NCI-H1694 treated with DMSO at 0.1 percent for 48 hours (cell line): Measurements from ENCODE around the gene BAHCC1.

ENCODE experiments used
- DNase-seq: peaks from one replicate; lab custom pipeline; 2025; lab: John Stamatoyannopoulos, UW

Gene BAHCC1

GRCh38 chr17:81367171-81367570, 28.1 kb upstream of the BAHCC1 start:
- DNase-seq, result no peak

DNA sequence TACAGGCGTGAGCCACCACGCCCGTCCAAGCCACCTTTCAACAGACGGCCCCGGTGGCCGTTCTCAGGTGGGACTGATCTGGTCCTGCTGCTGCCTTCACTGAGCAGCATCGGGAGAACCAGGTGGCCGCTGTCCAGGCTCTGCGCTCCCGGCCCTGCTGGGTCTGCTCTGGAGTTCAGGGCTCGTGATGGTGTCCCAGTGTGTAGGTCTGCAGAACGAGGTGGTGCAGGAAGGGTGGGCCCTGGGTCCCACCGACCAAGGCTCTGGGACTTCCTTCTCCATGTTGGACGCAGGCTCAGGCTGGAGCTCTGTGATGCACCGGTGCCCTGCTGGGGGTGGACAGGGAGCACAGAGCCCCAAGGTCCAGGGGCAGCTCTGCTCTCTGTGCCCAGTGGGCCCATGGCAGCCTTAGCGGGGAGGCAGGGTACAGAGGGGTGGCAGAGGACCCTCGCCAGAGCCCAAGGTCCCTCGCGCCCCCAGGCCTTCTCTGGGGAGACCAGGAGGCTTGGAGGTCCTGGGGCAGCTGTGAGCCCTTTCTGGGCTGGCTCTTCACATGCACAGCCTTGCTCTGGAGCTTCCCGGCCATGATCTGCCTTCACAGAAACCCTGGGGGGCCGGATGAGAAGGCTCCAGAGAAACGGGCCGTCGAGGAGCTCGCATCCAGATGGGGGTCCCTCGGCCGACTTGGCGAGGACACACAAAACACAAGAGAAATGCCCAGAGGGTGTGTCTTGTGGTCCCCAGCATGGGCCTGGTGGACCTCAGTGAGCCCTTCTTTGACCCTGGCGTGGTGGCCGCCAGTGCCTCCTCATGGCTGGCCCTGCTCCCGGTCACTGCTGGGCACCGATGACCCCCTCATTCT, 26.9 kb upstream of the BAHCC1 start:
- DNase-seq, result no peak

- no peak for DNase-seq
These were observed 25.0 kb upstream of the BAHCC1 start for GRCh38 chr17:81370294-81370693.

DNA sequence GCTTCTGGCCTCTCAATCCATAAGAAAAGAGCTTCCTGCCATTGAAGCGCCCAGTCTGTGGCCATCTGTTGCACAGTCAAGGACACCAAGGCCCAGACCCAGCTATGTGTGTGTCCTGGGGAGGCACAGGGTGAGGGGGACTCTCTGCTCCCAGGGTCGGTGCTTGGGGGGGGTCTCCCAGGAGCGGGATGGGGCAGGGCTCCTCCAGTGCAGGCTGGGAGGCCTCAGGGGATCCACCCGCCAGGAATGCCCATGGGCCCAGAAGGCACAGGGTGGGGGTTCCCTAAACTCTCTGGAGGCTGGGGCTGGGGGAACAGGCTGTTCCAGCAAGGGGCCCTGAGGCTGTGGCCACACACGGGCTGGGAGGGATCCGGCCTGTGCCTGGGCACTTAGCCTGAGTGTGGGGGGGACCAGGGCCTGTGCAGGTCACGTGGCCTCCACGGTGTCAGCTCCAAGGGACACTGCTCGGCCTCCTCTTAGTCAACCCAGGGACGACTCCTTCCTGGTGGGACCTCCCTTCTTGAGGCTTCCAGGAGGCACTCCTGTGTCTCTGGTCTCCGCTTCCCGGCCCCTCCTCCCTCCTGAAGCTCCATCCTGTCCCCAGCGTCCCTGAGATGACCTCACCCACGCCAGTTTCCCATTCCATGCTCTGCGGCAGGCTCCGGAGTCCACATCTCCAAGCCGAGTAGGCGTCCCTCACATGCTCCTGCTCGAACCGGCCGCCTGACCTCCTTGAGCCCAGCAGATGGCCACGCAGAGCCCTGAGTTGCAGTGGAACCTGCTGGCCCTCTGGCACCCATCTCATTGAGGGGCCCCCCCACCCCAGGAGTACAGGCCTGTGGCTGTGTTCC, 23.1 kb upstream of the BAHCC1 start:
- DNase-seq, result no peak

DNA sequence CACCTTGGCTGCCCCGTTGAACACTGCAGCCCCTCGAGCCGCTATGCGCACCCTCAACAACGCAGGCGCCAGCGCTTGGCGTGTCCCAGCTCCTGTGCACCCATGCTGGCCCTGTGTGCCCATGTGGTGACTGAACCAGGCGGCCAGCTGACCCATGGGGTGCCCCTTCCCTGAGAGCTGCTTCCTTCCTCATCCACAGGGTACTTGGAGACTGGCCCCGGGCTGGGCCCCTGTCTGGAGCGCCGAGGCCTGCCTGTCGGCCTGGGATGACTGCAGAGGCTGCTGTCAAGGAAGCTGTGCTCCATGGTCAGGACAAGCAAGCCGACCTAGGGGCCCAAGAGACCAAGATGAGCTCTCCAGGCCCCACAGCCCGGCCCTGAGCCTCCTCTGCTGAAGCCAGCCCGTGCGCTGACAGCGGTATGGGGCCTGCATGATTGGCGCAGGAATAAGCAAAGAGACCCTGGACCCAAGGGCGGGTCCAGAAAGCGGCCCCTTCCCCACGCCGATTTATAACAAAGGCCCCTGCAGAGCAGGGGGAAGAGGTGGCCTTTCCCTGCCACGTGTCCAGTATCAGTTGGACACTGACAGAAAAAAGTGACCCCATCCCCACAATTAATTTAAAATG, 21.6 kb upstream of the BAHCC1 start:
- no peak for DNase-seq

DNA sequence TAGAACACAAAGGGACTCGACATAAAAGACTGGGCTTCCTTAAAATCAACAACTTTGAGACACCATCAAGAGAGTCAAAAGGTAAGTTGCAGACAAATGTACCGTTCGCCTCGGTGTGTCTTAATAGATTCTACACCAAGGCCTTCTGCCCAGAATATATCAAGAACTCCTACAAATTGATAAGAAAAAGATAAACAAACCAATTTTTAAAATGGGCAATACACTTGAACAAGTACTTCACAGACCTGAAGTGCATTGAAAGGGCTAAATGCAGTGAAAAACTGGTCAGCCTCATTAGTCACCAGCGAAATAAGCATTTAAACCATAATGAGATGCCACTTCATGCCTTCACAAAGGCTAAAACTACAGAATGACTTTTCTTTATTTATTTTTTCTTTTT, 20.4 kb upstream of the BAHCC1 start:
- DNase-seq, result no peak

DNA sequence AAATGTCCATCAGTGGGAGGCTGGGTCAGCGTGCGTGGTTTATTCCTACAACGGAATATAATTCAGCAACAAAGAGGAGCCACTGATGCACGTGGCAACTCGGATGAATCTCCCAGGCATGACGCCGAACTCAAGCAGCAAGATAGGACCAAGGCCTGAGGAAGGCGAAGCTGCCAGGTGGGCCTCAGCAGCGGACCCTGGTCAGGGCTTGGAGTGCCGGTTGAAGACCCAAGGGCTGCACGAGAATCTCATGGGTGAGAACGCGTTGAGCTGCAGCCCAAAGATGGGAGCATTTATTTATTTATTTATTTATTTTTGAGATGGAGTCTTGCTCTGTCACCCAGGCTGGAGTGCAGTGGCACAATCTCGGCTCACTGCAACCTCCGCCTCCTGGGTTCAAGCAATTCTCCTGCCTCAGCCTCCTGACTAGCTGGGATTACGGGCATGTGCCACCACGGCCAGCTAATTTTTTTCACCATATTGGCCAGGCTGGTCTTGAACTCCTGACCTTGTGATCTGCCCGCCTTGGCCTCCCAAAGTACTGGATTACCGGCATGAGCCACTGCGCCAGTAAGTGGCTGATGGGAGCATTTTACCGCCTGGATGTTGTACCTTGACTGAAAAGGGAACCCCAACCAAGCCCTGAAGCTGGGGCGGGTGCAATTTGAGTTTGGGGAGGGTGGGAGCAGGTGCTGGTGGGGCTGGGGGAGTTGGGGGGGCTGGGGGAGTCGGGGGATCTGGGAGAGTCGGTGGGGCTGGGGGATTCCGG, 18.1 kb upstream of the BAHCC1 start:
- DNase-seq, result no peak

DNA sequence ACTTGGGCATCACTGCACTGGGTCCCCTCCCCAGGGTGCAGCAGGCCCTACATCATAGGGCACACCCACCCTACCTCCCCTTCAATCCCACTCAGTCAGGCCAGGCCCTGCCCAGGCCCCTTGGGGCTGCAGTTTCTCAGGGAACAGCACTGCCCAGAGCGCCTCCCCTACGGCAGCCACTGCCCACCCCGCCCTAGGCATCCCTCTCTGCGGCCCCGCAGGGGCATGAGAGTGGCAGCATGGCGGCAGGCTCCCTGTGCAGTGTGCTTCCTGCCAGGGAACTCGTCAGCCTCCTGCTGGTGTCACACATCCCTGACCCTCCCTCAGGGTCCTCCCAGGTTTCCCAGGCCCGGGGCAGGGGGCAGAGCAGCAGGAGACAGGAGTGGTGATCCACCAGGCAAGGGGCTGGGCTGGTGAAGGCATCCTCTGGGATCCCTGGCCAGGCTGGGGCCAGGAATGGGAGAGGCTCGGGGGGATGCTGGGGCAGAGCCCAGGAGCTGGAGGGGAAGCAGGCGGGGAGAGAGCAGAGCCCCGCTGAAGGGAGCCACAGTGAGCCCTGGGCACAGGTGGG, 16.2 kb upstream of the BAHCC1 start:
- no peak for DNase-seq

DNA sequence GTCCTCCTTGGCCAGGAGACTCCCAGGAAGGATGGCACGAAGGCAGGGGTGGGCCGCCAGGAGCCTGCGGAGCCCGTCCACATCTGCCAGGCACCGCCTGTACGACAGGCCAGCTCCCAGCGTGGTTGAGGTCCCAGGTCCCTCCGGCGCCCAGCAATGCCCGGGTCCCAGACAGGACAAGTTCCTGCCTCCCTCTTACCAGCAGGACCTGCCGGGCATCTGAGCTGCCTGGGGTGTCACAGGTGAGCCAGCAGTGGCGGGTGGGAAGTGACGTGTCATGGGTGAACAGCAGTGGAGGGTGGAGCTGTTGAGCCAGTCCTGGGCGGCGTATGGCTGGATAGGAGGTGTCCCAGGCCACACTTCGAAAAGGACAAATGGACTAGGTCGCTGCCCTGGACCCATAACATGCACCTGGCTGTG, 15.7 kb upstream of the BAHCC1 start:
- DNase-seq, result no peak

- no peak for DNase-seq
These were observed 15.1 kb upstream of the BAHCC1 start for GRCh38 chr17:81380131-81380530.

DNA sequence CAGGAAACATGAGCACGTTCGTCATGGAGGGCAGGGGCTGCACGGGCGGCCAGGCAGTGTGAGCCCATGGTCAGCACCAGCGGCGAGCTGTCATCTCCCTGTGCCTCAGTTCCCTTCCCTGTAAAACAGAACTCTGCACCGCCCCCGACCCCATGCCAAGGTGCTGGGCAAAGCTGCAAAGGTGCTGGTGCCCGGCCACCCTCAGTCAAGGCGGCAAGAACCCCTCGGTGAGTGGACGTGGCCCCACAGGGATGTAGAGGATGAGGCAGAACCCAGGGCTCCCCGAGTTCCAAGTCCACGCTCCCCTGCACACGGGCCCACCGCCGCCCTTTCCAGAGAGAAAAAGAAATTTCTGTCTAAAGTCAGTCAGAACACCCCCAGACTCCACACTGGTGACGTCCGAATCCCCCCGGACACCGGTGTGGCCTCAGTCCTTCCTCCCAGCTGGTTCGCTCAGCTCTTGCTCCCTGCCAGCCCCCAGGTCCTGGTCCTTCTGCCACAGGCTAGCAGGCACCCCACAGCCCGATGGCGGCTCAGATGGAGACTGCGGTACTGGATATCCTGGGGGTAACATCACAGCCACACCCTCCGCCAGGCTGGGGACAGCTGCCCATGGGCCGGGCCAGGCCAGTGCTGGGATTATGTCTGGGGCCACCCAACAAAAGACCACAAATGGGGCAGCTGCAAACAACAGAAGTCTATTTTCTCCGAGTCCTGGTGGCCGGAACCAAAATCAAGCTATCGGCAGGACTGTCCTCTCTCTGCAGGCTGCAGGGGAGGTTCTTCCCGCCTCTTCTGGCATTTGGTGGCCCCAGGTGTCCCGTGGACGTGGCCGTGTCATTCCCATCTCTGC, 14.4 kb upstream of the BAHCC1 start:
- DNase-seq, result no peak

GRCh38 chr17:81381632-81382577, 13.4 kb upstream of the BAHCC1 start:
- no peak for DNase-seq

- DNase-seq, result no peak
These were observed 12.4 kb upstream of the BAHCC1 start for GRCh38 chr17:81382851-81383250.

DNA sequence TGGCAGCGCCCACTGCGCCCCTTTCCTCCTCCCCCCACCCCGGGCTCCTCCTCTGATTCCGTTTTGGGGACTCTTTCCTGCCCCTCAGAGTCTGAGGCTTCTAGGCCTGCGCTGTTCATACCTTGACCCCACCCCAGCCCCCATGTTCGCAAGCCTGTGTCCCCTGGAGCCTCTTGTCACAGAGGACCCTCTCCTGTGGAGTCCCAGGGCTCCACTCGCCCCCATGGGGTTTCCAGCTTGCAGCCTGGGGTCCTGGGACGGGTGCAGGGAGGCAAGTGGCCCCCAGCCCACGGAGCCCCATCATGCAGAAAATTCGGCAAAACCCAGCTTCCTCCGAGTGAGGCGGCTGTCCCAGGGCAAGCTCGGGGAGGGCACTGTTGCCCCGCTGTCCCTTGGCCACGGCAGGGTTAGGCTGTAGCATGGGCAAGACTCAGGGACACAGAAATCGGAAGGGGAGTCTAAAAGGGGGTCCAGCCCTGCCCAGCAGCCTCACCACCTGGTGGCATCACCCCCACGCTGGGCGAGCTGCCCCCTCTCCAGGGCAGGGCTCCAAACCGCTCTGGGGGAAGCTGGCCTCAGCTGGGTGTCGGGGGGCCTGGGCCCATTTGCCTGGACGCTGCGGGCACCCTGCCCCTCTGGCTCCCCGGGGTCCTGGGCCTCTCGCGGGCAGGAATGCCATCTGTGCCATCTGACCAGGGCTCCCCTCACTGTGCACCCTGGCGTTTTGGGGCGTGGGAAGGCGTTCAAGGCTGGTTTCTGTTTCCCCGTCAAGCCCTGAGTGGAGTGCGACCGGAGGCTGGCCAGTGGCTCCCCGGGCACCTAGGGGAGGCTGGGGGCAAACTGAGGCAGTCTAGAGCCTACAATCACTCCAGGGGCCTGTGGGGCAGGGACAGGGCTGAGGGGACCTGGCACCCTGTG, 11.5 kb upstream of the BAHCC1 start:
- no peak for DNase-seq

GRCh38 chr17:81384929-81385319, 10.3 kb upstream of the BAHCC1 start:
- DNase-seq, result no peak

DNA sequence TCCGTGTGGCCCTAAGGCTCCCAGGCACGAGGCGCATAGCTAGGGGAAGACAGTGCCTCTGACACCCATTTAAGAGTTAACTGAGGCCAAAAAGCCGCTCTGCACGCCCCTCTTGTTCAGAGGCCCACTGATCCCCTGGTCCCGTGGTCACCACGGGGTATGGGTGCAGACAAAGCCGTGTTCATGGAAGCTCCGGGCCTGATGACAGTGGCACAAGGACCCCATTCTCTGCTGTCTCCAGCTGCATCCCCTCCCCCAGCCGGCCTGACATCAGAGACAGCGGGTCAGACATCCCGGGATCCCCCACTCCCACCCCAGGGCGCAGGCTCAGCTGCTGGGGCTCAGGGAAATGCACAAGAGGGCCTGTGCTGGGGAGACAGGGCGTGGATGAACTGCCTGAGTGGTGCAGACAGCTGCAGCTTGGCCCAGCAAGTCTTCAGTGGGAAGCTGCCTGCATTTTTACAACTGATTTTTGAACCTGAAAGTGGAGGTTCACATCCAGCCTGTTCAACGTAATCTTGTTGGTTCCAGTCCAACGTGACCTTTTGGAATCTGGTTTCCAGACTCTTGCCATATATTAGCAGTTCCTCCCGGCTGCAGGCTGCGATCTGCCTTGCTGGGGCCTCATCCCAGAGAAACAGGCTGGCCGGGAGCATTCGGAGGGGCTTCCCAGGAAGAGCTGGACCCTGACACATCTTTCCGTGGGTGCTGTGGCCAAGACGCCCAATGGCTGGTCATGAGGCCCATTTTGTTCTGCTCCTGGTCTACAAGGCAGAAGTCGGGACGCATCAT, 9.7 kb upstream of the BAHCC1 start:
- no peak for DNase-seq

- no peak for DNase-seq
These were observed 9.1 kb upstream of the BAHCC1 start for GRCh38 chr17:81386141-81386645.
